HEK293T (cell line): Measurements from ENCODE around the gene ZFYVE19.

Experiments used
- ARNT ChIP-seq: fragments of 450-650 bp; IDR thresholded peaks from 2 replicates; pipeline ENCODE4 v1.6.1; 2017; ENCODE audit warnings: mild to moderate bottlenecking
- BHLHE40 ChIP-seq: fragments of 450-650 bp; IDR thresholded peaks from 2 replicates; pipeline ENCODE4 v1.6.1; 2016; ENCODE audit warnings: mild to moderate bottlenecking, moderate library complexity, borderline replicate concordance
- ELF4 ChIP-seq: fragments of 450-650 bp; IDR thresholded peaks from 2 replicates; pipeline ENCODE4 v1.6.1; 2017; ENCODE audit warnings: antibody characterized with exemption
- FOXM1 ChIP-seq: fragments of 450-650 bp; IDR thresholded peaks from 2 replicates; pipeline ENCODE4 v1.6.1; 2017; ENCODE audit warnings: mild to moderate bottlenecking, borderline replicate concordance
- L3MBTL2 ChIP-seq: fragments of 450-650 bp; conservative IDR thresholded peaks from 2 replicates; pipeline ENCODE4 v1.6.1; 2016; ENCODE audit warnings: mild to moderate bottlenecking
- LEF1 ChIP-seq: fragments of 450-650 bp; IDR thresholded peaks from 2 replicates; pipeline ENCODE4 v1.6.1; 2017; ENCODE audit warnings: mild to moderate bottlenecking, borderline replicate concordance
- SP1 ChIP-seq: fragments of 450-650 bp; IDR thresholded peaks from 2 replicates; pipeline ENCODE4 v1.6.1; 2017
- SUZ12 ChIP-seq: fragments of 450-650 bp; IDR thresholded peaks from 2 replicates; pipeline ENCODE4 v1.6.1; 2016; ENCODE audit warnings: mild to moderate bottlenecking
- ZNF384 ChIP-seq: fragments of 450-650 bp; IDR thresholded peaks from 2 replicates; pipeline ENCODE4 v1.6.1; 2016

DNA sequence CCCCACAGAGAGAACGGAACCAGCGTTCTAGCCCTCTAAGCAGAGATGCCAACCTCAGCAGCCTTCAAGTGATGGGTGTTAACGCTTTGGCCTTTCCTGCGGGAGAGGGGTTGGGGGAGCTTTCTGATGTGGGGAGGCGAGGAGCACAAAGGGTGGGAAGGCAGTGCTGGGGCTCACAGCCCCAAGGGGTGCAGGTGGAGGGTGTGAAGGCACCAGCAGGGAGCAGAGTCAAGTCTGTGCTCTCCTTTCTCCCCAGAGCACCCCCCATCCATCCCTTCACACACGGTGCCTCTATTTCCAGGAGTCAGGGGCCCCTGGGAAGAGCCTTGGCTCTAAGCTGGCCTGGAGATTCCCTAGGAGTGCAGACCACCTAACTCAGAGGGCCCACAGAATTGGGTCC is 33.0 kb upstream of the ZFYVE19 start:
- TF ChIP-seq SUZ12 (no peak), FOXM1 (no peak), SP1 (no peak), ZNF384 (no peak), BHLHE40 (no peak), ARNT (no peak), L3MBTL2 (no peak), ELF4 (no peak), LEF1 (no peak)
